ENCODE measurements around the gene NTM.

Gene NTM

GRCh38 chr11:131924457-131925201, 554.2 kb downstream of the NTM start:
- Histone ChIP-seq H3K4me1 (ENCODE audit: control insufficient read depth in 1 of 2, insufficient read depth in 2 of 2, low read length in 2 of 2) (no peaks in the 10 kb centered on the region), H3K36me3 (ENCODE audit: control insufficient read depth in 1 of 2, insufficient read depth in 2 of 2, low read length in 2 of 2) (no peaks in the 10 kb centered on the region), H3K27me3 (ENCODE audit: control insufficient read depth in 1 of 2, insufficient read depth in 2 of 2, low read length in 2 of 2) (no peaks in the 10 kb centered on the region), H3K9ac (ENCODE audit: low read depth in 1 of 2, low read length in 2 of 2) (no peak overlapping the region), H3K4me3 (ENCODE audit: low read depth in 1 of 2, low read length in 2 of 2) (no peak overlapping the region), H3K27ac (ENCODE audit: low read depth, low read length) (no peak overlapping the region), H3K9me3 (ENCODE audit: control insufficient read depth in 1 of 2, low read length in 2 of 2) (no peaks in the 10 kb centered on the region)

- H3K27ac ChIP-seq (ENCODE audit: low read depth, low read length), result no peak overlapping the region
- no peaks in the 10 kb centered on the region for H3K27me3 ChIP-seq (ENCODE audit: control insufficient read depth in 1 of 2, insufficient read depth in 2 of 2, low read length in 2 of 2)
- H3K9me3 ChIP-seq (ENCODE audit: control insufficient read depth in 1 of 2, low read length in 2 of 2), result no peaks in the 10 kb centered on the region
- no peaks in the 10 kb centered on the region for H3K36me3 ChIP-seq (ENCODE audit: control insufficient read depth in 1 of 2, insufficient read depth in 2 of 2, low read length in 2 of 2)
- H3K4me1 ChIP-seq (ENCODE audit: control insufficient read depth in 1 of 2, insufficient read depth in 2 of 2, low read length in 2 of 2), result no peaks in the 10 kb centered on the region
- no peak overlapping the region for H3K4me3 ChIP-seq (ENCODE audit: low read depth in 1 of 2, low read length in 2 of 2)
- H3K9ac ChIP-seq (ENCODE audit: low read depth in 1 of 2, low read length in 2 of 2), result no peak overlapping the region
Observed at GRCh38 chr11:131925829-131926228, 555.4 kb downstream of the NTM start.

GRCh38 chr11:131928992-131929391, 558.6 kb downstream of the NTM start:
- Histone ChIP-seq H3K27ac (ENCODE audit: low read depth, low read length) (no peak overlapping the region), H3K4me1 (ENCODE audit: control insufficient read depth in 1 of 2, insufficient read depth in 2 of 2, low read length in 2 of 2) (no peaks in the 10 kb centered on the region), H3K27me3 (ENCODE audit: control insufficient read depth in 1 of 2, insufficient read depth in 2 of 2, low read length in 2 of 2) (no peaks in the 10 kb centered on the region), H3K9me3 (ENCODE audit: control insufficient read depth in 1 of 2, low read length in 2 of 2) (no peaks in the 10 kb centered on the region), H3K36me3 (ENCODE audit: control insufficient read depth in 1 of 2, insufficient read depth in 2 of 2, low read length in 2 of 2) (no peaks in the 10 kb centered on the region), H3K9ac (ENCODE audit: low read depth in 1 of 2, low read length in 2 of 2) (no peak overlapping the region), H3K4me3 (ENCODE audit: low read depth in 1 of 2, low read length in 2 of 2) (no peak overlapping the region)

GRCh38 chr11:131932584-131933325, 562.3 kb downstream of the NTM start:
- no peaks in the 10 kb centered on the region for H3K36me3 ChIP-seq (ENCODE audit: control insufficient read depth in 1 of 2, insufficient read depth in 2 of 2, low read length in 2 of 2)
- H3K9ac ChIP-seq (ENCODE audit: low read depth in 1 of 2, low read length in 2 of 2), result no peak overlapping the region
- H3K9me3 ChIP-seq (ENCODE audit: control insufficient read depth in 1 of 2, low read length in 2 of 2), result no peaks in the 10 kb centered on the region
- no peaks in the 10 kb centered on the region for H3K4me1 ChIP-seq (ENCODE audit: control insufficient read depth in 1 of 2, insufficient read depth in 2 of 2, low read length in 2 of 2)
- H3K27me3 ChIP-seq (ENCODE audit: control insufficient read depth in 1 of 2, insufficient read depth in 2 of 2, low read length in 2 of 2), result no peaks in the 10 kb centered on the region
- H3K27ac ChIP-seq (ENCODE audit: low read depth, low read length), result no peak overlapping the region
- no peak overlapping the region for H3K4me3 ChIP-seq (ENCODE audit: low read depth in 1 of 2, low read length in 2 of 2)

- H3K4me1 ChIP-seq (ENCODE audit: control insufficient read depth in 1 of 2, insufficient read depth in 2 of 2, low read length in 2 of 2), result no peaks in the 10 kb centered on the region
- no peaks in the 10 kb centered on the region for H3K27me3 ChIP-seq (ENCODE audit: control insufficient read depth in 1 of 2, insufficient read depth in 2 of 2, low read length in 2 of 2)
- no peak overlapping the region for H3K4me3 ChIP-seq (ENCODE audit: low read depth in 1 of 2, low read length in 2 of 2)
- H3K9me3 ChIP-seq (ENCODE audit: control insufficient read depth in 1 of 2, low read length in 2 of 2), result no peaks in the 10 kb centered on the region
- no peak overlapping the region for H3K27ac ChIP-seq (ENCODE audit: low read depth, low read length)
- H3K36me3 ChIP-seq (ENCODE audit: control insufficient read depth in 1 of 2, insufficient read depth in 2 of 2, low read length in 2 of 2), result no peaks in the 10 kb centered on the region
- no peak overlapping the region for H3K9ac ChIP-seq (ENCODE audit: low read depth in 1 of 2, low read length in 2 of 2)
Observed at GRCh38 chr11:131934006-131934405, 563.6 kb downstream of the NTM start.

GRCh38 chr11:131938351-131938751, 567.9 kb downstream of the NTM start:
- H3K9ac ChIP-seq (ENCODE audit: low read depth in 1 of 2, low read length in 2 of 2), result no peak overlapping the region
- H3K27me3 ChIP-seq (ENCODE audit: control insufficient read depth in 1 of 2, insufficient read depth in 2 of 2, low read length in 2 of 2), result no peaks in the 10 kb centered on the region
- H3K36me3 ChIP-seq (ENCODE audit: control insufficient read depth in 1 of 2, insufficient read depth in 2 of 2, low read length in 2 of 2), result no peaks in the 10 kb centered on the region
- H3K4me3 ChIP-seq (ENCODE audit: low read depth in 1 of 2, low read length in 2 of 2), result no peak overlapping the region
- H3K27ac ChIP-seq (ENCODE audit: low read depth, low read length), result no peak overlapping the region
- H3K4me1 ChIP-seq (ENCODE audit: control insufficient read depth in 1 of 2, insufficient read depth in 2 of 2, low read length in 2 of 2), result no peaks in the 10 kb centered on the region
- no peaks in the 10 kb centered on the region for H3K9me3 ChIP-seq (ENCODE audit: control insufficient read depth in 1 of 2, low read length in 2 of 2)

GRCh38 chr11:131940126-131940525, 569.7 kb downstream of the NTM start:
- H3K27ac ChIP-seq (ENCODE audit: low read depth, low read length), result no peak overlapping the region
- no peaks in the 10 kb centered on the region for H3K36me3 ChIP-seq (ENCODE audit: control insufficient read depth in 1 of 2, insufficient read depth in 2 of 2, low read length in 2 of 2)
- H3K27me3 ChIP-seq (ENCODE audit: control insufficient read depth in 1 of 2, insufficient read depth in 2 of 2, low read length in 2 of 2), result no peaks in the 10 kb centered on the region
- H3K9ac ChIP-seq (ENCODE audit: low read depth in 1 of 2, low read length in 2 of 2), result no peak overlapping the region
- H3K4me1 ChIP-seq (ENCODE audit: control insufficient read depth in 1 of 2, insufficient read depth in 2 of 2, low read length in 2 of 2), result no peaks in the 10 kb centered on the region
- H3K4me3 ChIP-seq (ENCODE audit: low read depth in 1 of 2, low read length in 2 of 2), result no peak overlapping the region
- H3K9me3 ChIP-seq (ENCODE audit: control insufficient read depth in 1 of 2, low read length in 2 of 2), result no peaks in the 10 kb centered on the region

GRCh38 chr11:131942878-131943277, 572.5 kb downstream of the NTM start:
- no peaks in the 10 kb centered on the region for H3K4me1 ChIP-seq (ENCODE audit: control insufficient read depth in 1 of 2, insufficient read depth in 2 of 2, low read length in 2 of 2)
- H3K27ac ChIP-seq (ENCODE audit: low read depth, low read length), result no peak overlapping the region
- no peak overlapping the region for H3K9ac ChIP-seq (ENCODE audit: low read depth in 1 of 2, low read length in 2 of 2)
- no peaks in the 10 kb centered on the region for H3K36me3 ChIP-seq (ENCODE audit: control insufficient read depth in 1 of 2, insufficient read depth in 2 of 2, low read length in 2 of 2)
- no peak overlapping the region for H3K4me3 ChIP-seq (ENCODE audit: low read depth in 1 of 2, low read length in 2 of 2)
- H3K27me3 ChIP-seq (ENCODE audit: control insufficient read depth in 1 of 2, insufficient read depth in 2 of 2, low read length in 2 of 2), result no peaks in the 10 kb centered on the region
- no peaks in the 10 kb centered on the region for H3K9me3 ChIP-seq (ENCODE audit: control insufficient read depth in 1 of 2, low read length in 2 of 2)

- H3K4me3 ChIP-seq (ENCODE audit: low read depth in 1 of 2, low read length in 2 of 2), result no peak overlapping the region
- no peaks in the 10 kb centered on the region for H3K36me3 ChIP-seq (ENCODE audit: control insufficient read depth in 1 of 2, insufficient read depth in 2 of 2, low read length in 2 of 2)
- H3K27ac ChIP-seq (ENCODE audit: low read depth, low read length), result no peak overlapping the region
- H3K9me3 ChIP-seq (ENCODE audit: control insufficient read depth in 1 of 2, low read length in 2 of 2), result no peaks in the 10 kb centered on the region
- H3K27me3 ChIP-seq (ENCODE audit: control insufficient read depth in 1 of 2, insufficient read depth in 2 of 2, low read length in 2 of 2), result no peaks in the 10 kb centered on the region
- H3K9ac ChIP-seq (ENCODE audit: low read depth in 1 of 2, low read length in 2 of 2), result no peak overlapping the region
- no peaks in the 10 kb centered on the region for H3K4me1 ChIP-seq (ENCODE audit: control insufficient read depth in 1 of 2, insufficient read depth in 2 of 2, low read length in 2 of 2)
Observed at GRCh38 chr11:131943295-131943694, 572.9 kb downstream of the NTM start.

GRCh38 chr11:131944736-131945135, 574.3 kb downstream of the NTM start:
- H3K36me3 ChIP-seq (ENCODE audit: control insufficient read depth in 1 of 2, insufficient read depth in 2 of 2, low read length in 2 of 2), result no peaks in the 10 kb centered on the region
- no peak overlapping the region for H3K9ac ChIP-seq (ENCODE audit: low read depth in 1 of 2, low read length in 2 of 2)

More at GRCh38 chr11:131944736-131945135, 574.3 kb downstream of the NTM start:
- Histone ChIP-seq H3K4me1 (ENCODE audit: control insufficient read depth in 1 of 2, insufficient read depth in 2 of 2, low read length in 2 of 2) (no peaks in the 10 kb centered on the region), H3K27me3 (ENCODE audit: control insufficient read depth in 1 of 2, insufficient read depth in 2 of 2, low read length in 2 of 2) (no peaks in the 10 kb centered on the region), H3K27ac (ENCODE audit: low read depth, low read length) (no peak overlapping the region), H3K9me3 (ENCODE audit: control insufficient read depth in 1 of 2, low read length in 2 of 2) (no peaks in the 10 kb centered on the region), H3K4me3 (ENCODE audit: low read depth in 1 of 2, low read length in 2 of 2) (no peak overlapping the region)
